Spleen (tissue), 7 donors: ENCODE data around the gene LRRC3.

ENCODE experiments used
- POLR2A ChIP-seq, 3 donors: fragments of 450-650 bp; IDR thresholded peaks; one replicate each; pipeline ENCODE4 v1.5.1; 2017; ENCODE audit warnings: antibody characterized with exemption in 3 of 3, mild to moderate bottlenecking in 1 of 3
- POLR2AphosphoS5 ChIP-seq, 3 donors: sonication (generic); formaldehyde crosslinking; IDR thresholded peaks; one replicate each; pipeline ENCODE4 v1.5.1; 2017; ENCODE audit warnings: antibody characterized with exemption in 3 of 3
- TF ChIP-seq, protein P1 (sequence below), 11 experiments: fragments of 200-600 bp in 7 of 11; fragments of 450-650 bp in 4 of 11; sonication (generic) in 4 of 11; IDR thresholded peaks in 8 of 11; conservative IDR thresholded peaks in 3 of 11; 1 replicate in 7 of 11; 2 replicates in 4 of 11; pipeline versions ENCODE4 v1.4.0 to v1.8.0; 2016 to 2021; ENCODE audit warnings: antibody characterized with exemption in 11 of 11, inconsistent platforms in 4 of 11, mild to moderate bottlenecking in 1 of 11
- donor health status: DM: no; HTN: no; CAD: no; lungs with moderate emphysema.
- donor health status: DM: no; HTN: no; CAD: no.
- donor health status: DM: no; HTN: no; CAD: no.

DNA sequence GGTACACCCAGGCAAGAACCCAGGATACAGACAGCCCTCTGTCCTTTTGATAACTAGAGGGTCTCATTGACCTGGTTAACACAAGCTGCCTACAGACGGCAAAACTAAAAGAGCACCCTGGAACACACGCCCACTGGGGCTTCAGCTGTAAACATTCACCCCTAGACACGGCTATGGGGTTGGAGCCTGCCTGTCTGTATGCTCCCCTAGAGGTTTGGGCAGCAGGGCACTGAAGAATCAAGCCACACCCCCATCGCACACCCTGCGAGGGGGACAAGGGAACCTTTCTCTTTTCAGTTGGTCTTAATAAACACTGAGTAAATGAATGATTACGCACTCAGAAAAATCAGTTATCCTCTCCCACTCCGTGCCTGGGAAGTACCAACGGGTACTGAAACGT lies 35.5 kb downstream of the LRRC3 start:
- TF ChIP-seq, protein P1, sequence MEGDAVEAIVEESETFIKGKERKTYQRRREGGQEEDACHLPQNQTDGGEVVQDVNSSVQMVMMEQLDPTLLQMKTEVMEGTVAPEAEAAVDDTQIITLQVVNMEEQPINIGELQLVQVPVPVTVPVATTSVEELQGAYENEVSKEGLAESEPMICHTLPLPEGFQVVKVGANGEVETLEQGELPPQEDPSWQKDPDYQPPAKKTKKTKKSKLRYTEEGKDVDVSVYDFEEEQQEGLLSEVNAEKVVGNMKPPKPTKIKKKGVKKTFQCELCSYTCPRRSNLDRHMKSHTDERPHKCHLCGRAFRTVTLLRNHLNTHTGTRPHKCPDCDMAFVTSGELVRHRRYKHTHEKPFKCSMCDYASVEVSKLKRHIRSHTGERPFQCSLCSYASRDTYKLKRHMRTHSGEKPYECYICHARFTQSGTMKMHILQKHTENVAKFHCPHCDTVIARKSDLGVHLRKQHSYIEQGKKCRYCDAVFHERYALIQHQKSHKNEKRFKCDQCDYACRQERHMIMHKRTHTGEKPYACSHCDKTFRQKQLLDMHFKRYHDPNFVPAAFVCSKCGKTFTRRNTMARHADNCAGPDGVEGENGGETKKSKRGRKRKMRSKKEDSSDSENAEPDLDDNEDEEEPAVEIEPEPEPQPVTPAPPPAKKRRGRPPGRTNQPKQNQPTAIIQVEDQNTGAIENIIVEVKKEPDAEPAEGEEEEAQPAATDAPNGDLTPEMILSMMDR (IDR thresholded peaks at IDR 0.05 in 8 of 11, conservative IDR thresholded peaks at IDR 0.05 in 3 of 11): no peak
- TF ChIP-seq POLR2A (IDR thresholded peaks at IDR 0.05) (no peak), POLR2AphosphoS5 (IDR thresholded peaks at IDR 0.05) (no peak)
